Large intestine (tissue), 3 donors: ENCODE measurements around the gene TANGO2. TPM values are rescaled to one million over a fixed set of nuclear protein-coding genes. Genes with fewer than 3 reads are reported as not detected.

Source experiments
- DNase-seq, 2 donors: peaks; one replicate each; pipeline versions ENCODE4 v3.0.0 to v3.0.0-alpha.2; 2013
- H3K27ac ChIP-seq: one replicate; pipeline ENCODE4 v1.5.1; 2013; ENCODE audit warnings: low read length
- H3K27me3 ChIP-seq: 2 replicates; pipeline ENCODE4 v1.6.1; 2013; ENCODE audit warnings: low read length; ENCODE audit not compliant: control insufficient read depth, insufficient read depth
- H3K36me3 ChIP-seq: 2 replicates; pipeline ENCODE4 v1.6.1; 2013; ENCODE audit warnings: low read length; ENCODE audit not compliant: control insufficient read depth, insufficient read depth
- H3K4me1 ChIP-seq: one replicate; pipeline ENCODE4 v1.6.1; 2013; ENCODE audit warnings: low read length; ENCODE audit not compliant: control insufficient read depth, insufficient read depth
- H3K4me3 ChIP-seq: one replicate; pipeline ENCODE4 v1.5.1; 2013; ENCODE audit warnings: low read length
- H3K9me3 ChIP-seq: one replicate; pipeline ENCODE4 v1.6.1; 2013; ENCODE audit warnings: mild to moderate bottlenecking, low read depth, low read length, moderate library complexity; ENCODE audit not compliant: control insufficient read depth
- WGBS: methylation state at CpG from one replicate; pipeline ENCODE4 v1.1.5; 2013; ENCODE audit warnings: low lambda C conversion rate; ENCODE audit not compliant: insufficient coverage; 5-methylcytosine and 5-hydroxymethylcytosine counted together
- polyA plus RNA-seq: library from polyadenylated mRNA; unstranded; fragments of 120-200 nt; gene quantifications from one replicate; pipeline ENCODE4 v1.2.1, GENCODE V29; 2013

Gene TANGO2
- polyA plus RNA-seq, 1 donor = 16.5 TPM

GRCh38 chr22:19997561-19998231 is 23.2 kb upstream of the TANGO2 start:
- Histone ChIP-seq H3K9me3 (no peaks in the 10 kb centered on the region), H3K27ac (no peak overlapping the region), H3K27me3 (no peaks in the 10 kb centered on the region), H3K36me3 (no peaks in the 10 kb centered on the region), H3K4me3 (no peak overlapping the region), H3K4me1 (peaks cover 2% of the 10 kb centered on the region)
- WGBS = no CpG with 5 or more reads among the region's 19 CpGs
- no peak for DNase-seq

- DNase-seq = no peak
- no CpG with 5 or more reads among the region's 16 CpGs for WGBS
- Histone ChIP-seq H3K4me3 (no peak overlapping the region), H3K36me3 (no peaks in the 10 kb centered on the region), H3K27ac (peak overlapping the region; percentile 29), H3K4me1 (peaks cover 2% of the 10 kb centered on the region), H3K27me3 (no peaks in the 10 kb centered on the region), H3K9me3 (no peaks in the 10 kb centered on the region)
Measured at GRCh38 chr22:19998232-19998951, 22.5 kb upstream of the TANGO2 start.

- H3K27me3 ChIP-seq = no peaks in the 10 kb centered on the region
- no peak for DNase-seq
- H3K27ac ChIP-seq = peak overlapping the region; percentile 29
- no peaks in the 10 kb centered on the region for H3K36me3 ChIP-seq
- H3K4me3 ChIP-seq = no peak overlapping the region
- H3K4me1 ChIP-seq = peaks cover 2% of the 10 kb centered on the region
- no CpG with 5 or more reads among the region's 8 CpGs for WGBS
- H3K9me3 ChIP-seq = no peaks in the 10 kb centered on the region
Measured at GRCh38 chr22:19998991-19999820, 21.7 kb upstream of the TANGO2 start.

GRCh38 chr22:20000246-20001081 is 20.4 kb upstream of the TANGO2 start:
- Histone ChIP-seq H3K27ac (peak overlapping the region; percentile 17), H3K4me3 (no peak overlapping the region), H3K36me3 (no peaks in the 10 kb centered on the region), H3K9me3 (no peaks in the 10 kb centered on the region), H3K27me3 (no peaks in the 10 kb centered on the region), H3K4me1 (peaks cover 2% of the 10 kb centered on the region)
- WGBS = no CpG with 5 or more reads among the region's 14 CpGs
- DNase-seq = no peak

GRCh38 chr22:20001082-20001638 is 19.8 kb upstream of the TANGO2 start:
- no CpG with 5 or more reads among the region's 11 CpGs for WGBS
- Histone ChIP-seq H3K4me1 (peaks cover 2% of the 10 kb centered on the region), H3K27me3 (no peaks in the 10 kb centered on the region), H3K9me3 (no peaks in the 10 kb centered on the region), H3K4me3 (no peak overlapping the region), H3K27ac (no peak overlapping the region), H3K36me3 (no peaks in the 10 kb centered on the region)
- DNase-seq = no peak

GRCh38 chr22:20002128-20002527 is 18.8 kb upstream of the TANGO2 start:
- WGBS = no CpG with 5 or more reads among the region's 9 CpGs
- DNase-seq = no peak
- Histone ChIP-seq H3K27ac (no peak overlapping the region), H3K4me1 (peaks cover 2% of the 10 kb centered on the region), H3K27me3 (no peaks in the 10 kb centered on the region), H3K36me3 (no peaks in the 10 kb centered on the region), H3K4me3 (no peak overlapping the region), H3K9me3 (no peaks in the 10 kb centered on the region)

GRCh38 chr22:20002636-20003035 is 18.3 kb upstream of the TANGO2 start:
- H3K4me1 ChIP-seq = peaks cover 2% of the 10 kb centered on the region
- DNase-seq = no peak
- no peaks in the 10 kb centered on the region for H3K36me3 ChIP-seq
- no peak overlapping the region for H3K27ac ChIP-seq
- no peaks in the 10 kb centered on the region for H3K27me3 ChIP-seq
- no peak overlapping the region for H3K4me3 ChIP-seq
- no peaks in the 10 kb centered on the region for H3K9me3 ChIP-seq
- WGBS = no CpG with 5 or more reads among the region's 2 CpGs

GRCh38 chr22:20003304-20003703 is 17.6 kb upstream of the TANGO2 start:
- no peaks in the 10 kb centered on the region for H3K27me3 ChIP-seq
- no peaks in the 10 kb centered on the region for H3K36me3 ChIP-seq
- no CpG with 5 or more reads among the region's 1 CpG for WGBS
- no peak overlapping the region for H3K4me3 ChIP-seq
- H3K27ac ChIP-seq = no peak overlapping the region
- no peaks in the 10 kb centered on the region for H3K9me3 ChIP-seq
- peaks cover 2% of the 10 kb centered on the region for H3K4me1 ChIP-seq
- DNase-seq = no peak

- Histone ChIP-seq H3K4me1 (peaks cover 2% of the 10 kb centered on the region), H3K27me3 (no peaks in the 10 kb centered on the region), H3K4me3 (no peak overlapping the region), H3K9me3 (no peaks in the 10 kb centered on the region), H3K36me3 (no peaks in the 10 kb centered on the region), H3K27ac (no peak overlapping the region)
- 92% methylated on average over 2 of the region's 3 CpGs for WGBS
- no peak for DNase-seq
Measured at GRCh38 chr22:20004464-20004863, 16.4 kb upstream of the TANGO2 start.
